ENCODE data around the gene LAMB3. TPM values are rescaled to one million over a fixed set of nuclear protein-coding genes. Genes with fewer than 3 reads are reported as not detected.

Gene LAMB3
- total RNA-seq, 1 experiment from 2014 or later: 0.28 TPM

GRCh38 chr1:209635850-209636249 lies 16.4 kb downstream of the LAMB3 start:
- Histone ChIP-seq H2BK20ac (ENCODE audit: low read depth, low read length, poor library complexity, severe bottlenecking) (no peak overlapping the region), H3K27ac (ENCODE audit: insufficient read length, low read depth, low read length) (no peak overlapping the region), H4K91ac (ENCODE audit: insufficient read length, low read depth, low read length) (no peak overlapping the region), H3K9me3 (ENCODE audit: control insufficient read depth, low read depth, low read length) (no peaks in the 10 kb centered on the region), H2BK120ac (ENCODE audit: low read depth, low read length, poor library complexity, severe bottlenecking) (no peak overlapping the region), H3K9ac (ENCODE audit: extremely low read depth, insufficient read length, low read length) (no peak overlapping the region), H2AFZ (ENCODE audit: low read length) (no peak overlapping the region), H3K14ac (ENCODE audit: insufficient read depth, low read length) (no peak overlapping the region), H4K8ac (replicated peaks; ENCODE audit: insufficient read length, low read depth, low read length) (no peak overlapping the region), H3K18ac (ENCODE audit: insufficient read length, low read depth, low read length) (no peak overlapping the region), H3K27me3 (ENCODE audit: insufficient read depth, low read length) (no peaks in the 10 kb centered on the region), H3T11ph (ENCODE audit: low read length) (no peak overlapping the region), H3K4me2 (ENCODE audit: insufficient read depth, insufficient read length, low read length) (no peak overlapping the region), H4K5ac (ENCODE audit: insufficient read length, low read depth, low read length) (no peak overlapping the region), H3K79me1 (ENCODE audit: insufficient read depth, low read depth, low read length, poor library complexity, severe bottlenecking) (no peaks in the 10 kb centered on the region), H3K23ac (ENCODE audit: insufficient read length, low read depth, low read length) (no peak overlapping the region), H3K4ac (ENCODE audit: low read depth, low read length) (no peak overlapping the region), H4K20me1 (ENCODE audit: control insufficient read depth, insufficient read depth, insufficient read length) (no peaks in the 10 kb centered on the region), H2BK15ac (ENCODE audit: low read depth, low read length) (no peak overlapping the region), H3K79me2 (ENCODE audit: insufficient read depth, low read length) (no peaks in the 10 kb centered on the region), H2BK12ac (ENCODE audit: insufficient read length, low read depth, low read length) (no peak overlapping the region), H3K56ac (ENCODE audit: insufficient read length, low read depth, low read length) (no peak overlapping the region), H3K23me2 (ENCODE audit: insufficient read length, low read depth, low read length, poor library complexity, severe bottlenecking) (no peaks in the 10 kb centered on the region), H2AK5ac (ENCODE audit: insufficient read length, low read length) (no peak overlapping the region), H2BK5ac (ENCODE audit: insufficient read length, low read length) (no peak overlapping the region), H3K4me1 (ENCODE audit: insufficient read depth, low read length) (no peaks in the 10 kb centered on the region)
- no peak for TF ChIP-seq CTCF (conservative IDR thresholded peaks at IDR 0.05)
- Mint-ChIP-seq H3K9me3 (no peaks in the 10 kb centered on the region), H3K27me3 (ENCODE audit: low read depth) (peaks cover 3% of the 10 kb centered on the region; the same call in 1 of the 2 replicates), H3K4me3 (no peak overlapping the region), H3K27ac (no peak overlapping the region), H3K4me1 (peaks cover 16 to 23% of the 10 kb centered on the region in 2 experiments), H3K36me3 (ENCODE audit: insufficient read depth in 1 of 3, low read depth in 3 of 3) (no peaks in the 10 kb centered on the region)
- DNase-seq: no peak
- WGBS (ENCODE audit: extremely low coverage, insufficient read length, low lambda C conversion rate): no CpG with 5 or more reads among the region's 5 CpGs
